Measurements from ENCODE around the gene FOXO3. TPM values are rescaled to one million over a fixed set of nuclear protein-coding genes. Genes with fewer than 3 reads are reported as not detected.

Gene FOXO3
- total RNA-seq, 1 donor from 2014 or later: 34.6 TPM

DNA sequence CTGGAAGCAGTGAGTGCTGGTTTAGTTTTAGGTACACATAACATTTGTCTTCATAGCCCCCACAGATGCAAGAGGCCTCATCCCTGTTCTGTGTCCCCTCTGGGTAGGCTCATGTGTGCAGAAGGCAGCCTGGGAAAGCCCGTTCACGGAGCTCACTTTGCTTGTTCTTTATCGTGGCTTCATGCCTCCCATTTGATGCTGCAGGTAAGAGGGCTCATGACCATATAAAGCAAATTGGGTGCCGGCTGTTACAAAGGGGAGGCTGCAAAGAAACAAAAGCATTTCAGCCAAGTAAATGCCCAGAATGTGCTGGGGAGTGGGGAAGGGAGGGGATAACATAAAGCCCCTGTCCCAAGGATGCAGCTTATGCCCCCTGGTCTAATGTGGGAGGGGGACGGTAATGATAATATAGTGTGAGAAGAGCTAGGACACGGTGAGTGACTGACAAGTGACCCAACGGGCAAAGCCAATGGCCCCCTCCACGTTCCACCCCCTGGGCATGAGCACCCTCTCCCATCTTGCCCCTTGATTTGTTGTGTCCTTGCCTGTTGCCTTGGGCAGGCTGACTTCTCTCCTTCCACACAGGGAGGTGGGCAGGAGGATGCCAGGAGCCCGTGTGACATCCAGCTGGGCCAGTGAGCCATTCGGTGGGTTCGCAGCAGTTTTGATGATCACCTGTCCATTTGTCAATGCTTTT lies 138.0 kb downstream of the FOXO3 start:
- no peak overlapping the region for H3K27ac Mint-ChIP-seq (ENCODE audit: unreplicated experiment)
- no peak for DNase-seq (ENCODE audit: low spot score)
- no peaks in the 10 kb centered on the region for H3K4me1 Mint-ChIP-seq (ENCODE audit: unreplicated experiment)
- no peak overlapping the region for H3K4me3 Mint-ChIP-seq (ENCODE audit: unreplicated experiment)
- no peaks in the 10 kb centered on the region for H3K9me3 Mint-ChIP-seq (ENCODE audit: unreplicated experiment)
- H3K27me3 Mint-ChIP-seq (ENCODE audit: unreplicated experiment): no peaks in the 10 kb centered on the region
- peaks cover 11% of the 10 kb centered on the region for H3K36me3 Mint-ChIP-seq (ENCODE audit: low read depth, unreplicated experiment)
- TF ChIP-seq, protein P1, sequence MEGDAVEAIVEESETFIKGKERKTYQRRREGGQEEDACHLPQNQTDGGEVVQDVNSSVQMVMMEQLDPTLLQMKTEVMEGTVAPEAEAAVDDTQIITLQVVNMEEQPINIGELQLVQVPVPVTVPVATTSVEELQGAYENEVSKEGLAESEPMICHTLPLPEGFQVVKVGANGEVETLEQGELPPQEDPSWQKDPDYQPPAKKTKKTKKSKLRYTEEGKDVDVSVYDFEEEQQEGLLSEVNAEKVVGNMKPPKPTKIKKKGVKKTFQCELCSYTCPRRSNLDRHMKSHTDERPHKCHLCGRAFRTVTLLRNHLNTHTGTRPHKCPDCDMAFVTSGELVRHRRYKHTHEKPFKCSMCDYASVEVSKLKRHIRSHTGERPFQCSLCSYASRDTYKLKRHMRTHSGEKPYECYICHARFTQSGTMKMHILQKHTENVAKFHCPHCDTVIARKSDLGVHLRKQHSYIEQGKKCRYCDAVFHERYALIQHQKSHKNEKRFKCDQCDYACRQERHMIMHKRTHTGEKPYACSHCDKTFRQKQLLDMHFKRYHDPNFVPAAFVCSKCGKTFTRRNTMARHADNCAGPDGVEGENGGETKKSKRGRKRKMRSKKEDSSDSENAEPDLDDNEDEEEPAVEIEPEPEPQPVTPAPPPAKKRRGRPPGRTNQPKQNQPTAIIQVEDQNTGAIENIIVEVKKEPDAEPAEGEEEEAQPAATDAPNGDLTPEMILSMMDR (IDR thresholded peaks at IDR 0.05; ENCODE audit: unreplicated experiment): no peak

DNA sequence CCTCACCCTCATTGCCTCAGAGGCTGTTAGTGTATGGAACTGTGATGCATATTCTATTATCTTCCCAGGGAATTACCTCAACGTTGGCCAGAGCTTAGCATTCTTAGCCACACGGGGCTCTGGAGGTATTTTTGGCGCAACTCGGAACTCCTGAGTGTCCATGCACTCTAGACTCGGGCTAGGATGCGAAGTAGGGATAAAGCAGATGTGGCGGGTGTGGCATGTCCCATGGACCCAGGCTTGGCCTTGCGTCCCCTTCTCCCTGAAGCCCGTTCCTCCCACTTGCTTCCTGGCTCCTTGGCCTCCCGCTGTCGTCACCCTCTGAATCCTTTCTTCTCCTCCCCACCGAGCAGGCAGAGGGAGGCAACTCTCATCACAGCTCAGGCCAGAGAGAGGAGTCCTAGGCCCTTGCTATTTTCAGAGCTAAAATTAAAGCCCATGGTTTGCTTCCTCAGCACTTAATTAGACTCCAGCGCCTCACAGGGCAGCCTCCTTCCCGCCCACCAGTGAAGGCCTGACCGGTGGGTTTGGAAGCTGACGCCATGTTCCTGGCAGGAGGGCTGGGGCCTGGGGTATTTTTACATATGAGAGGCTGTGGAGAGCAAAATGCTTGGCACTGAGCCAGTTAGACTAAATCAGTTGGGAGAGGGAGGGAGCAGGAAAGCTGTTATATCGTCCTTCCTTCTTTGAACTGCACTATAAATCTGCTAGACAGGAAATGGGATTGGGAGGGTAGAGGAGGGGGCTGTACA lies 138.7 kb downstream of the FOXO3 start:
- Mint-ChIP-seq H3K9me3 (ENCODE audit: unreplicated experiment) (no peaks in the 10 kb centered on the region), H3K4me3 (ENCODE audit: unreplicated experiment) (no peak overlapping the region), H3K36me3 (ENCODE audit: low read depth, unreplicated experiment) (peaks cover 11% of the 10 kb centered on the region), H3K27ac (ENCODE audit: unreplicated experiment) (no peak overlapping the region), H3K4me1 (ENCODE audit: unreplicated experiment) (no peaks in the 10 kb centered on the region), H3K27me3 (ENCODE audit: unreplicated experiment) (no peaks in the 10 kb centered on the region)
- TF ChIP-seq, protein P1 (IDR thresholded peaks at IDR 0.05; ENCODE audit: unreplicated experiment): no peak
- no peak for DNase-seq (ENCODE audit: low spot score)

DNA sequence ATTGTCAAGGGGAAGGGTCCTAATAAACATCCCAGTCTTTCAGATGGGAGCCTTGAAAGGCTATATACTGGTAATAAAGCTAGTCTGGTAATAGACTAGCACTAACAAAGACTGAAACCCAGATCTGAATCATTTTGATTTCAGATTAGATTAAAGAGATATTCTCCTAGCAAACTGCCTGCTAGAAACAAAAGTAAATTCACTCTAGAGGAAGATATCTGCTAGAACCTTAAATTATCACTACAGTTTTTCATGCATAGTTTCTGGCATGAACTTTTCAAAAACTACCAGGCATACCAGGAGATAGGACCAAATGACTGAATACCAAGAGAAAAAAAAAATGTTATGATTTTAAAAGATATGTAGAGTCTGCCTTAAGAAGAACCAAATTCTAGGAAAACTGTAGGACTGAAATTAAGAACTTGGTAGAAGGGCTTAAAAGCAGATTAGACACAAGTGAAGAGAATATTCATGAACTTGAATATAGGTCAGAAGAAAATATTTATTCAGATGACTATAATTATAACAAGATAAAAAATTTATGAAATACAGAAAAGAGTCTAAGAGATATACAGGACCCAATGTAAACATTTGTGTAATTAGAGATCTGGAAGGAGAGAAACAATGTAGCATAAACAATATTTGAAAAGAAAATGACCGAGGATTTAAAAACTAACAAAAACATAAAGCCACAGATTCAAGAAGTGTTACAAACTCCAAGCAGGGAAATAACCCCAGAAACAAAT lies 141.6 kb downstream of the FOXO3 start:
- H3K36me3 Mint-ChIP-seq (ENCODE audit: low read depth, unreplicated experiment): peaks cover 11% of the 10 kb centered on the region
- H3K27ac Mint-ChIP-seq (ENCODE audit: unreplicated experiment): no peak overlapping the region
- H3K4me1 Mint-ChIP-seq (ENCODE audit: unreplicated experiment): no peaks in the 10 kb centered on the region
- TF ChIP-seq, protein P1 (IDR thresholded peaks at IDR 0.05; ENCODE audit: unreplicated experiment): no peak
- peaks cover 1% of the 10 kb centered on the region for H3K27me3 Mint-ChIP-seq (ENCODE audit: unreplicated experiment)
- no peak for DNase-seq (ENCODE audit: low spot score)
- H3K4me3 Mint-ChIP-seq (ENCODE audit: unreplicated experiment): no peak overlapping the region
- no peaks in the 10 kb centered on the region for H3K9me3 Mint-ChIP-seq (ENCODE audit: unreplicated experiment)

DNA sequence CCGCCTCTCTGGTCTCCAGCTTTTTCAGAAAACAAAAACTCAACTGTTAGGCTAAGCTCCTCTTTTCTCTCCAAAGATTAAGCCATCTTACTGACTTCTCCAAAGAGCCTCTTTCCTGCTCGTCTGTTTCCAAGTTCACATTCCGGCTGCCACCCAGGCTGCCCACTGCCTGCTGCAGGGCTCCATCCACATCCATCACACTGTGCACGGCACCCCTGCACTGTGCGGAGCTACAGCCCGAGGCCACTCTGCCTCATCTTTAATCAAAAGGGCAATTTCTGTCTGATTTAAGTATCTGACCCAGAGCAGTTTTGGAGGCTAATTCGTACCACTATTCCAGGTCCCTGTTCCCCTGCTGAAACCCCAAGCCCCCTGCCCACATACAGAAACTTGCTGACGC lies 145.9 kb downstream of the FOXO3 start:
- no peak for DNase-seq (ENCODE audit: low spot score)
- Mint-ChIP-seq H3K27me3 (ENCODE audit: unreplicated experiment) (peaks cover 1% of the 10 kb centered on the region), H3K27ac (ENCODE audit: unreplicated experiment) (no peak overlapping the region), H3K36me3 (ENCODE audit: low read depth, unreplicated experiment) (peaks cover 3% of the 10 kb centered on the region), H3K9me3 (ENCODE audit: unreplicated experiment) (no peaks in the 10 kb centered on the region), H3K4me3 (ENCODE audit: unreplicated experiment) (no peak overlapping the region), H3K4me1 (ENCODE audit: unreplicated experiment) (no peaks in the 10 kb centered on the region)
- TF ChIP-seq, protein P1 (IDR thresholded peaks at IDR 0.05; ENCODE audit: unreplicated experiment): no peak

Measured in endothelial cell (in vitro differentiated cells).